ENCODE results near the gene PHACTR2. TPM values are rescaled to one million over a fixed set of nuclear protein-coding genes. Genes with fewer than 3 reads are reported as not detected.

The PHACTR2 gene
- total and polyA plus RNA-seq, 4 donors, result 4.0 to 23.8 (median 15.0) TPM

DNA sequence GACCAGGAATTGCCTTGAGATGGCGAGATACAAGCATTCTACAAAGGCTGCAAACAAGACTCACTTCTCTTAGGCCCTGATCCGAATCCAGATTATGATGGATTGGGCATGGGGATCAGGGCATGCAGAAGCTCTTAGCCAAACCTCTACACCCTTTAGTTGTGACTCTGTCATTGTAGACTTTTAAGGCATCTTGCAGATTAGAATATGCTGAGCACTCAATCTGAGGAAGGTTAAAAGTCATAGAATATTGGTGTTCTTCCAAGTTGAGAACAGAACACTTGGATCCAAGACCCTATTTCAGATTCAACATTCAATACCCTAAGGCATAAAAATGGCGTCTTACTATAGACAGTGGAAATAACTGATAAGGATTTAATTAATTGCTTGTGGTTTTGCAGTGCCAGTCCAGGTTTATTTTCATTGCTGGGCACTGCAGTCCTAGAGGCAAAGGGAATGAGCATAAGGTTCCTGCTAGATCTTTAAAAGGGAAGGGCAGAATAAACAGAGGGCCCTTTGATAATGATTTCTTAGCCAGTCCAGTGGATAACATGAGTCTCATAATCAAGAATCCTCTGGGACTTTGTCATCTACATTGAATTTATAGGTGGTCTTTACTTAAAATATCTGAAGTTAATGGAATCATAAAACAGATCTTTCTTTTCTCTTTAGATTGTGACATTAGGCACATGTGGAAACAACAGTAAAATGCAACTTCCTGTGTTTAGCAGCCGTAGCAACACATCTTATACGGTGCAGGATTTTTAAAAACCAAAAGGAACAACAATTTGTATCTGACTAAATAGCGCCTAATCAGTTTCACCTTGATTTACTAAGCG lies 17.6 kb downstream of the PHACTR2 start (continued):
- TF ChIP-seq, protein P1, sequence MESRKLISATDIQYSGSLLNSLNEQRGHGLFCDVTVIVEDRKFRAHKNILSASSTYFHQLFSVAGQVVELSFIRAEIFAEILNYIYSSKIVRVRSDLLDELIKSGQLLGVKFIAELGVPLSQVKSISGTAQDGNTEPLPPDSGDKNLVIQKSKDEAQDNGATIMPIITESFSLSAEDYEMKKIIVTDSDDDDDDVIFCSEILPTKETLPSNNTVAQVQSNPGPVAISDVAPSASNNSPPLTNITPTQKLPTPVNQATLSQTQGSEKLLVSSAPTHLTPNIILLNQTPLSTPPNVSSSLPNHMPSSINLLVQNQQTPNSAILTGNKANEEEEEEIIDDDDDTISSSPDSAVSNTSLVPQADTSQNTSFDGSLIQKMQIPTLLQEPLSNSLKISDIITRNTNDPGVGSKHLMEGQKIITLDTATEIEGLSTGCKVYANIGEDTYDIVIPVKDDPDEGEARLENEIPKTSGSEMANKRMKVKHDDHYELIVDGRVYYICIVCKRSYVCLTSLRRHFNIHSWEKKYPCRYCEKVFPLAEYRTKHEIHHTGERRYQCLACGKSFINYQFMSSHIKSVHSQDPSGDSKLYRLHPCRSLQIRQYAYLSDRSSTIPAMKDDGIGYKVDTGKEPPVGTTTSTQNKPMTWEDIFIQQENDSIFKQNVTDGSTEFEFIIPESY (IDR thresholded peaks at IDR 0.05), result no peak
- no peak for TF ChIP-seq EGR1 (IDR thresholded peaks at IDR 0.05; ENCODE audit: low read depth in 2 of 2)

DNA sequence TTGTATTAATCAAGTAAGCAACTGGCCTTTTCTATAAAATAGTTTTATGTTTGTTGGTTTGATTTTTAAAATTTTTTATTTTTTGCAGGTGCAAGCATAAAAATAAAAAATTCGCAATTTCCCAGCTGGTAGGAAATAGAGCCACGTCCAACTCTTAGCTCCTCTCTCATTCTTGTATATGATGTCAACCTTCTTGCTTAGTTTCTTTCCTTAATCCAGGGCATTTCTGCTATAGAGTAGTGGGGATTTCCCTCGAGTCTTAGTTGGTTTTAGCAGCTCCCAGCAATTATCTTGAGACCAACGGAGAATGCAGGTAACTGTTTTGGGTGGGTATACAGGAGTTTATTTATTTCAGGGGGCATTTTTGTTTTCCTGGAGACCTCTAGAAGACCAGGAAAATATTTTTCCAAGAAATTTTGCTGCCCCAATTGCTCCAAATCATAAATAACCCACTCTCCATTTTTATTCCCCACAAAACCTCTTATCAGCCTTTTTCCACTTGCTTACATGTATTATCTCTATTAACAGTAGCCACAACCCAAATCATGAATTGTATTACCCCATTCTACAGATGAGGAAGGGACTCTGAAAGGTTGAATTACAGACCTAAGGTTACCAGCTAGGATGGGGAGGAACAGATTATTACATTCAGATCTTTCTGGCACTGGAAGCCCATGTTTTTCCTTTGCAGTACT lies 18.4 kb downstream of the PHACTR2 start:
- no peak overlapping the region for H3K4me3 ChIP-seq (ENCODE audit: low read depth in 1 of 3, low read length in 3 of 3)
- H3K9me3 ChIP-seq (ENCODE audit: control insufficient read depth in 4 of 4, low read length in 3 of 4), result no peaks in the 10 kb centered on the region
- H3K27ac ChIP-seq (ENCODE audit: low read depth in 1 of 2, low read length in 2 of 2), result peak overlapping the region in 1 of 2 donors; percentile 37
- TF ChIP-seq TAF1 (conservative IDR thresholded peaks at IDR 0.05) (no peak), FOXA2 (IDR thresholded peaks at IDR 0.05) (no peak), RAD21 (IDR thresholded peaks at IDR 0.05) (no peak)
- TF ChIP-seq, protein P2, sequence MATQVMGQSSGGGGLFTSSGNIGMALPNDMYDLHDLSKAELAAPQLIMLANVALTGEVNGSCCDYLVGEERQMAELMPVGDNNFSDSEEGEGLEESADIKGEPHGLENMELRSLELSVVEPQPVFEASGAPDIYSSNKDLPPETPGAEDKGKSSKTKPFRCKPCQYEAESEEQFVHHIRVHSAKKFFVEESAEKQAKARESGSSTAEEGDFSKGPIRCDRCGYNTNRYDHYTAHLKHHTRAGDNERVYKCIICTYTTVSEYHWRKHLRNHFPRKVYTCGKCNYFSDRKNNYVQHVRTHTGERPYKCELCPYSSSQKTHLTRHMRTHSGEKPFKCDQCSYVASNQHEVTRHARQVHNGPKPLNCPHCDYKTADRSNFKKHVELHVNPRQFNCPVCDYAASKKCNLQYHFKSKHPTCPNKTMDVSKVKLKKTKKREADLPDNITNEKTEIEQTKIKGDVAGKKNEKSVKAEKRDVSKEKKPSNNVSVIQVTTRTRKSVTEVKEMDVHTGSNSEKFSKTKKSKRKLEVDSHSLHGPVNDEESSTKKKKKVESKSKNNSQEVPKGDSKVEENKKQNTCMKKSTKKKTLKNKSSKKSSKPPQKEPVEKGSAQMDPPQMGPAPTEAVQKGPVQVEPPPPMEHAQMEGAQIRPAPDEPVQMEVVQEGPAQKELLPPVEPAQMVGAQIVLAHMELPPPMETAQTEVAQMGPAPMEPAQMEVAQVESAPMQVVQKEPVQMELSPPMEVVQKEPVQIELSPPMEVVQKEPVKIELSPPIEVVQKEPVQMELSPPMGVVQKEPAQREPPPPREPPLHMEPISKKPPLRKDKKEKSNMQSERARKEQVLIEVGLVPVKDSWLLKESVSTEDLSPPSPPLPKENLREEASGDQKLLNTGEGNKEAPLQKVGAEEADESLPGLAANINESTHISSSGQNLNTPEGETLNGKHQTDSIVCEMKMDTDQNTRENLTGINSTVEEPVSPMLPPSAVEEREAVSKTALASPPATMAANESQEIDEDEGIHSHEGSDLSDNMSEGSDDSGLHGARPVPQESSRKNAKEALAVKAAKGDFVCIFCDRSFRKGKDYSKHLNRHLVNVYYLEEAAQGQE (IDR thresholded peaks at IDR 0.05), result no peak
- no peak overlapping the region for H3K9ac ChIP-seq (ENCODE audit: low read depth in 1 of 2, low read length in 2 of 2)
- H3K27me3 ChIP-seq (ENCODE audit: control insufficient read depth in 4 of 4, insufficient read depth in 4 of 4, low read length in 3 of 4), result no peaks in the 10 kb centered on the region
- DNase-seq (ENCODE audit: low spot score), result no peak
- H3K4me1 ChIP-seq (ENCODE audit: control insufficient read depth in 4 of 4, insufficient read depth in 4 of 4, low read length in 3 of 4), result peaks cover 0 to 10% (median 4%) of the 10 kb centered on the region in 4 donors
- H3K36me3 ChIP-seq (ENCODE audit: control insufficient read depth in 4 of 4, insufficient read depth in 3 of 4, low read depth in 1 of 4, low read length in 3 of 4), result no peaks in the 10 kb centered on the region
- WGBS, result 83% methylated on average over 4 of the region's 4 CpGs

DNA sequence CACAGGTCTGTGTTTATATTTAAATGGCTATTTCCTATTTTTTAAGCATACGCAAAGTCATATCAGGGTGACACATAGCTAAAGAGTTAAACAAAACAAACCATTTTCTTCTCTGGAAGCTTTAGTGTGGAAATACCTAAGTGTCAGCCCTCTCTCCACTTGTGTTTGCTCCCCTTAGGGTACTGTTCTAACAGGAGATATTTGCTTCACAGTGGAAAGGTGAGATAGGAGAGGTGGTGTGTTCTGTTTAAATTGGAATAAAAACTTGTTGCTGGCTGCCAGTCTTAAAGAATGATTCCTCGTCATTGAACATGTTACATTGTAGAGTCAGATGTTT lies 18.9 kb downstream of the PHACTR2 start:
- Histone ChIP-seq H3K9me3 (ENCODE audit: control insufficient read depth in 4 of 4, low read length in 3 of 4) (no peaks in the 10 kb centered on the region), H3K27ac (ENCODE audit: low read depth in 1 of 2, low read length in 2 of 2) (peak overlapping the region; percentile 11 to 37), H3K4me1 (ENCODE audit: control insufficient read depth in 4 of 4, insufficient read depth in 4 of 4, low read length in 3 of 4) (peaks cover 0 to 10% (median 4%) of the 10 kb centered on the region in 4 donors), H3K9ac (ENCODE audit: low read depth in 1 of 2, low read length in 2 of 2) (no peak overlapping the region), H3K4me3 (ENCODE audit: low read depth in 1 of 3, low read length in 3 of 3) (no peak overlapping the region), H3K36me3 (ENCODE audit: control insufficient read depth in 4 of 4, insufficient read depth in 3 of 4, low read depth in 1 of 4, low read length in 3 of 4) (no peaks in the 10 kb centered on the region), H3K27me3 (ENCODE audit: control insufficient read depth in 4 of 4, insufficient read depth in 4 of 4, low read length in 3 of 4) (no peaks in the 10 kb centered on the region)
- no peak for DNase-seq (ENCODE audit: low spot score)
- WGBS, result 57% methylated on average over 2 of the region's 2 CpGs
- TF ChIP-seq JUND (IDR thresholded peaks at IDR 0.05) (peak in 1 of 2 donors; percentile 11), GABPA (IDR thresholded peaks at IDR 0.05 in 1 of 2, conservative IDR thresholded peaks at IDR 0.05 in 1 of 2) (no peak), HNF4G (IDR thresholded peaks at IDR 0.05) (no peak), TAF1 (conservative IDR thresholded peaks at IDR 0.05) (no peak), SP1 (IDR thresholded peaks at IDR 0.05) (no peak), NR2F2 (IDR thresholded peaks at IDR 0.05) (no peak), EGR1 (IDR thresholded peaks at IDR 0.05; ENCODE audit: low read depth in 2 of 2) (no peak), FOXA1 (IDR thresholded peaks at IDR 0.05) (no peak), HNF4A (conservative IDR thresholded peaks at IDR 0.05) (peak in 1 of 2 donors; percentile 30)
- TF ChIP-seq, protein P3, sequence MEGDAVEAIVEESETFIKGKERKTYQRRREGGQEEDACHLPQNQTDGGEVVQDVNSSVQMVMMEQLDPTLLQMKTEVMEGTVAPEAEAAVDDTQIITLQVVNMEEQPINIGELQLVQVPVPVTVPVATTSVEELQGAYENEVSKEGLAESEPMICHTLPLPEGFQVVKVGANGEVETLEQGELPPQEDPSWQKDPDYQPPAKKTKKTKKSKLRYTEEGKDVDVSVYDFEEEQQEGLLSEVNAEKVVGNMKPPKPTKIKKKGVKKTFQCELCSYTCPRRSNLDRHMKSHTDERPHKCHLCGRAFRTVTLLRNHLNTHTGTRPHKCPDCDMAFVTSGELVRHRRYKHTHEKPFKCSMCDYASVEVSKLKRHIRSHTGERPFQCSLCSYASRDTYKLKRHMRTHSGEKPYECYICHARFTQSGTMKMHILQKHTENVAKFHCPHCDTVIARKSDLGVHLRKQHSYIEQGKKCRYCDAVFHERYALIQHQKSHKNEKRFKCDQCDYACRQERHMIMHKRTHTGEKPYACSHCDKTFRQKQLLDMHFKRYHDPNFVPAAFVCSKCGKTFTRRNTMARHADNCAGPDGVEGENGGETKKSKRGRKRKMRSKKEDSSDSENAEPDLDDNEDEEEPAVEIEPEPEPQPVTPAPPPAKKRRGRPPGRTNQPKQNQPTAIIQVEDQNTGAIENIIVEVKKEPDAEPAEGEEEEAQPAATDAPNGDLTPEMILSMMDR (IDR thresholded peaks at IDR 0.05; ENCODE audit: low read depth, low read length, missing input control), result no peak
- TF ChIP-seq, protein P4, sequence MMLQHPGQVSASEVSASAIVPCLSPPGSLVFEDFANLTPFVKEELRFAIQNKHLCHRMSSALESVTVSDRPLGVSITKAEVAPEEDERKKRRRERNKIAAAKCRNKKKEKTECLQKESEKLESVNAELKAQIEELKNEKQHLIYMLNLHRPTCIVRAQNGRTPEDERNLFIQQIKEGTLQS (IDR thresholded peaks at IDR 0.05), result no peak
- TF ChIP-seq, protein P1 (IDR thresholded peaks at IDR 0.05), result no peak
